CD4-positive, alpha-beta T cell treated with Interferon alpha-2 for 1 hour (primary cell): ENCODE measurements around the gene HLA-DRB1.
"Not testable (repeated sequence)": the region's sequence is repeated elsewhere in the genome, so short reads cannot be mapped to it uniquely, and the experiment has no call there.

ENCODE experiments used
- DNase-seq, 2 donors: peaks; one replicate each; pipeline ENCODE4 v3.0.0-alpha.2; 2020 to 2022

Gene HLA-DRB1

GRCh38 chr6:32554116-32554965 is 35.3 kb downstream of the HLA-DRB1 start:
- DNase-seq = no peak

DNA sequence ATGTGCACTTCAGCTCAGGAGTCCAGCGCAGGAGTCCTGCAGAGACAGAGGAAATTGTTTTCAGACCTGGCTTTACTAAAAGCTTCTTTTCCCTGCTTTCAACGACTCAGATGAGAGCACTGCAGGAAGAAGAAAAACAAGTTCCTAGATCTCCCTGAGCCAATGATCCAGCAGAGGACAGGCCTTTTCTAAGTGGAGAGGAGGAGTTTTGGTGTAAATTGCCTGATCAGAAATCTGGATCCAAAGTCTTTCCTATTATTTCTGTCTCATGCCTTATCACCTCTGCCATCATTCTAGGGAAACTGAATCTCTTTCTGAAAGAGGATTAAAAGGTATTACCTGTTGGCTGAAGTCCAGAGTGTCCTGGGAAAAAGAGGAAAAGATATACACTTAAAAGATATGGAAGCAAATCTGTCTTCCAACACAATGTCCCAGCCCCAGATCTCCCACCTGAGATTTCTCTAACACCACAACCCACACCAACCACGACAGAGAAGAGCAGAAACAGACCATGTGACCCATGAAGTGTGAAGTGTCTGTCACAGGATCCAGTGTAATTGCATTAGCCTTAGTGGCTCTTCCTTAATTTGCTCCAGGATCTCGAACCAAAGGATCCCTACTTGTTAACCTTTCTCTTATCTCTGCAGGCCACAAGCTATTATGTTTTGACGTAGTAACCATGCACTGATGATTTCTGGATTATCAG is 36.5 kb downstream of the HLA-DRB1 start:
- DNase-seq = no peak

DNA sequence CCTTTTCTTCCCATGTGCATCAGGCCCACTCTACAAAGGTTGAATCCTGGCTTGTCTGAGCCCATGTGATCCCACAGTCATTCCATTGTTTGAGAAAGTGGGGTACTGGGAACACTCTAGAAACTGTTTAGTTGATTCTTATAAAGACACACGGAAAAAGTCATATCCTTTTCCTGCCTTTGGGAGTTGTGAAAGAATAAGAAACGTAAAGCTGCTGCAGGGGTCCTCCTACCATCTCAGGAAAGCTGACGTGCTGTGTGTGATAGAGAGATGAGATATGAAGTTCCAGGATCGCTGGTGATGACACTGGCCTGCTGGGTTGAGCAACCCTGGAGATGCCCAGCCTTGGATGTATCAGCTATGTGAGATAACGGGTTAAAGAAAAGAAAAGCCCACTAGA is 38.2 kb downstream of the HLA-DRB1 start:
- DNase-seq = no peak

DNA sequence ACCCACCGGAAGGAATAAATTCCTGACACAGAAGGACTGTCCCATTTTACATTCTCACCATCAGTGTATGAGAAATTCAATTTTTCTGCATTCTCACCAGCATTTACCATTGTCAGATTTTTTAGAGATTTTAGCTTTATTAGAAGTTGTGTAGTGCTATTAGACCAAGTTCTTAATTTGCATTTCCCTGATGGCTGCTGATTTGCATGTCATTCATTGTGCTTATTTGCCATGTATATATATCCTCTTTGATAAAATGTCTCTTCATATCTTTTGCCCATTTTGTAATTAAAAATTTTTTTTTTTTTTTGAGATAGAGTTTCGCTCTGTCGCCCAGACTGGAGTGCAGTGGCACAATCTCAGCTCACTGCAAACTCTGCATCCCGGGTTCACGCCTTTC is 49.8 kb downstream of the HLA-DRB1 start:
- no peak for DNase-seq

DNA sequence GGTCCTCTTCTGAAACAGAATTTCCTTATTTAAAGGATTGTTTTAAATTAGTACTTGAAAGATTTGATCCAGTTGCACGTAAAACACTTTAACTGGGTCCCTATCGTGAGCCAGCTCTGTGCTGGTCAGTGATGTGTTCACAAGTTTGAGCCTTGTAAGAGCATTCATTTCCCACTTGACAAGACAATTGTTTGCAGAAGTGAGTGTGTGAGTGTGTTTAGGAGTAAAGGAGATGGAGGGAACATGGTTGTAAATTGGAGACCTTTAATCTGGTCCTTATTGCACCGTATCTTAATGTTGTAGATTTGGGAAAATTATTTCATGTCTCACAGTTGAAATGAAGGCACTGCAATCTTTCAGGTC is 59.2 kb downstream of the HLA-DRB1 start:
- DNase-seq = not testable (repeated sequence)

- peak; percentile 51 to 59 for DNase-seq
These were observed 59.8 kb downstream of the HLA-DRB1 start, which contains the start of gene HLA-DRB5 for GRCh38 chr6:32529697-32530430. Gene HLA-DRB5, minus strand, starts transcription at chr6:32530287. Its CDS starts 63 bp downstream, at chr6:32530224.
